Pulmonary artery endothelial cell (primary cell): ENCODE measurements around the gene TMED6. TPM values are rescaled to one million over a fixed set of nuclear protein-coding genes. Genes with fewer than 3 reads are reported as not detected.

Experiments used
- DNase-seq: peaks from one replicate; pipeline ENCODE4 v3.0.0-alpha.2; 2011; ENCODE audit warnings: low read depth, low spot score
- total RNA-seq: library from RNA; depleted of rRNA; stranded (reverse); fragments of >200 nt; gene quantifications from 2 replicates; pipeline ENCODE4 v1.2.3, GENCODE V29; 2014

The TMED6 gene
- total RNA-seq, 1 donor from 2014 or later, result 0.13 TPM

- no peak for DNase-seq
These were observed 27.5 kb downstream of the TMED6 start for GRCh38 chr16:69324013-69324531.

GRCh38 chr16:69323415-69323814, 28.2 kb downstream of the TMED6 start:
- no peak for DNase-seq

- no peak for DNase-seq
These were observed 29.2 kb downstream of the TMED6 start for GRCh38 chr16:69322343-69322742.

GRCh38 chr16:69321080-69321479, 30.5 kb downstream of the TMED6 start:
- no peak for DNase-seq

GRCh38 chr16:69320740-69321073, 30.9 kb downstream of the TMED6 start:
- DNase-seq, result no peak

- DNase-seq, result no peak
These were observed 31.5 kb downstream of the TMED6 start for GRCh38 chr16:69319826-69320739.

- no peak for DNase-seq
These were observed 32.2 kb downstream of the TMED6 start for GRCh38 chr16:69319381-69319780.

GRCh38 chr16:69318911-69319289, 32.7 kb downstream of the TMED6 start:
- no peak for DNase-seq

GRCh38 chr16:69318177-69318910, 33.2 kb downstream of the TMED6 start:
- no peak for DNase-seq

- no peak for DNase-seq
These were observed 35.0 kb downstream of the TMED6 start for GRCh38 chr16:69316595-69317034.

GRCh38 chr16:69315486-69316311, 35.9 kb downstream of the TMED6 start:
- DNase-seq, result no peak

GRCh38 chr16:69314534-69314933, 37.1 kb downstream of the TMED6 start:
- DNase-seq, result no peak

- DNase-seq, result no peak
These were observed 38.1 kb downstream of the TMED6 start for GRCh38 chr16:69313469-69313868.

- DNase-seq, result no peak
These were observed 39.8 kb downstream of the TMED6 start for GRCh38 chr16:69311533-69312387.

- peak; percentile 87 for DNase-seq
These were observed 40.7 kb downstream of the TMED6 start, which contains the start of gene VPS4A for GRCh38 chr16:69310653-69311532. Gene VPS4A (plus strand): TSS chr16:69311350. CDS start chr16:69311512, 162 bp downstream.

GRCh38 chr16:69309316-69309715, 42.3 kb downstream of the TMED6 start:
- no peak for DNase-seq

GRCh38 chr16:69307856-69308255, 43.7 kb downstream of the TMED6 start:
- DNase-seq, result no peak

- no peak for DNase-seq
These were observed 44.5 kb downstream of the TMED6 start for GRCh38 chr16:69307091-69307490.

- no peak for DNase-seq
These were observed 45.6 kb downstream of the TMED6 start for GRCh38 chr16:69306031-69306430.
